Measurements from ENCODE around the gene HIC1.

DNA sequence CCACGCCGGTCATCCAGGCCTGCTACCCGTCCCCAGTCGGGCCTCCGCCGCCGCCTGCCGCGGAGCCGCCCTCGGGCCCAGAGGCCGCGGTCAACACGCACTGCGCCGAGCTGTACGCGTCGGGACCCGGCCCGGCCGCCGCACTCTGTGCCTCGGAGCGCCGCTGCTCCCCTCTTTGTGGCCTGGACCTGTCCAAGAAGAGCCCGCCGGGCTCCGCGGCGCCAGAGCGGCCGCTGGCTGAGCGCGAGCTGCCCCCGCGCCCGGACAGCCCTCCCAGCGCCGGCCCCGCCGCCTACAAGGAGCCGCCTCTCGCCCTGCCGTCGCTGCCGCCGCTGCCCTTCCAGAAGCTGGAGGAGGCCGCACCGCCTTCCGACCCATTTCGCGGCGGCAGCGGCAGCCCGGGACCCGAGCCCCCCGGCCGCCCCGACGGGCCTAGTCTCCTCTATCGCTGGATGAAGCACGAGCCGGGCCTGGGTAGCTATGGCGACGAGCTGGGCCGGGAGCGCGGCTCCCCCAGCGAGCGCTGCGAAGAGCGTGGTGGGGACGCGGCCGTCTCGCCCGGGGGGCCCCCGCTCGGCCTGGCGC lies 2.4 kb downstream of the HIC1 start:
- TF ChIP-seq, protein P1, sequence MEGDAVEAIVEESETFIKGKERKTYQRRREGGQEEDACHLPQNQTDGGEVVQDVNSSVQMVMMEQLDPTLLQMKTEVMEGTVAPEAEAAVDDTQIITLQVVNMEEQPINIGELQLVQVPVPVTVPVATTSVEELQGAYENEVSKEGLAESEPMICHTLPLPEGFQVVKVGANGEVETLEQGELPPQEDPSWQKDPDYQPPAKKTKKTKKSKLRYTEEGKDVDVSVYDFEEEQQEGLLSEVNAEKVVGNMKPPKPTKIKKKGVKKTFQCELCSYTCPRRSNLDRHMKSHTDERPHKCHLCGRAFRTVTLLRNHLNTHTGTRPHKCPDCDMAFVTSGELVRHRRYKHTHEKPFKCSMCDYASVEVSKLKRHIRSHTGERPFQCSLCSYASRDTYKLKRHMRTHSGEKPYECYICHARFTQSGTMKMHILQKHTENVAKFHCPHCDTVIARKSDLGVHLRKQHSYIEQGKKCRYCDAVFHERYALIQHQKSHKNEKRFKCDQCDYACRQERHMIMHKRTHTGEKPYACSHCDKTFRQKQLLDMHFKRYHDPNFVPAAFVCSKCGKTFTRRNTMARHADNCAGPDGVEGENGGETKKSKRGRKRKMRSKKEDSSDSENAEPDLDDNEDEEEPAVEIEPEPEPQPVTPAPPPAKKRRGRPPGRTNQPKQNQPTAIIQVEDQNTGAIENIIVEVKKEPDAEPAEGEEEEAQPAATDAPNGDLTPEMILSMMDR (IDR thresholded peaks at IDR 0.05), result no peak
- no peak for TF ChIP-seq POLR2A (IDR thresholded peaks at IDR 0.05)
- no peak for TF ChIP-seq POLR2AphosphoS5 (IDR thresholded peaks at IDR 0.05)

Measured in stomach (tissue), 4 donors.